ENCODE results near the gene COX8C.
"Not testable (repeated sequence)": the region's sequence is repeated elsewhere in the genome, so short reads cannot be mapped to it uniquely, and the experiment has no call there.

COX8C gene

GRCh38 chr14:93379831-93380230 is 32.8 kb downstream of the COX8C start:
- no peak for DNase-seq

GRCh38 chr14:93381644-93382043 is 34.7 kb downstream of the COX8C start:
- DNase-seq, result no peak

- not testable (repeated sequence) for DNase-seq
These were observed 37.3 kb downstream of the COX8C start for GRCh38 chr14:93384256-93384655.

- DNase-seq, result peak; percentile 4
These were observed 48.2 kb downstream of the COX8C start for GRCh38 chr14:93395231-93395630.

GRCh38 chr14:93396456-93396855 is 49.5 kb downstream of the COX8C start:
- DNase-seq, result no peak

Measured in CD4-positive, alpha-beta T cell treated with Interleukin-21 for 1 hour (primary cell).